Thoracic aorta (tissue), 2 donors: Measurements from ENCODE around the gene NTNG2. TPM values are rescaled to one million over a fixed set of nuclear protein-coding genes. Genes with fewer than 3 reads are reported as not detected.

Experiments
- ATAC-seq: fragments of 150-250 bp; one replicate; pipeline ENCODE4 v1.8.0; 2017; ENCODE audit warnings: low read depth; ENCODE audit not compliant: insufficient number of reproducible peaks, low FRiP score
- DNase-seq: peaks from one replicate; pipeline ENCODE4 v3.0.0-alpha.2; 2020; ENCODE audit warnings: low spot score
- H3K27ac ChIP-seq, 2 donors: fragments of 200-600 bp; sonication (generic); 1 replicate in 1 of 2; 2 replicates in 1 of 2; pipeline ENCODE4 v1.5.1; 2016; ENCODE audit warnings: mild to moderate bottlenecking in 2 of 2, moderate library complexity in 2 of 2
- H3K27me3 ChIP-seq: fragments of 200-600 bp; sonication (generic); replicated peaks from 2 replicates; pipeline ENCODE4 v1.6.0; 2016; ENCODE audit warnings: mild to moderate bottlenecking; ENCODE audit not compliant: insufficient read depth
- H3K36me3 ChIP-seq: fragments of 200-600 bp; sonication (generic); one replicate; pipeline ENCODE4 v1.5.1; 2016
- H3K4me1 ChIP-seq, 2 donors: fragments of 200-600 bp; sonication (generic); 1 replicate in 1 of 2; 2 replicates in 1 of 2; pipeline versions ENCODE4 v1.5.1 to v1.6.0; 2016; ENCODE audit warnings: low read depth in 2 of 2, mild to moderate bottlenecking in 1 of 2; ENCODE audit not compliant: control insufficient read depth in 1 of 2
- H3K4me3 ChIP-seq: fragments of 200-600 bp; sonication (generic); 2 replicates; pipeline ENCODE4 v1.5.1; 2016; ENCODE audit warnings: mild to moderate bottlenecking
- H3K9me3 ChIP-seq: fragments of 200-600 bp; sonication (generic); 2 replicates; pipeline ENCODE4 v1.5.1; 2016
- total RNA-seq, 2 donors: library from RNA; depleted of rRNA; stranded (reverse); fragments of >200 nt; gene quantifications; one replicate each; pipeline versions ENCODE4 v1.1.0 to v1.2.3, GENCODE V29; 2016
- TF ChIP-seq, protein P1 (sequence below): fragments of 200-600 bp; sonication (generic); IDR thresholded peaks from one replicate; pipeline ENCODE4 v1.5.1; 2019; ENCODE audit warnings: antibody characterized with exemption

NTNG2 gene
- total RNA-seq, 2 donors from 2014 or later, result 1.2 to 2.0 TPM

- ATAC-seq, result no peak
- H3K27me3 ChIP-seq, result no peaks in the 10 kb centered on the region
- H3K36me3 ChIP-seq, result no peaks in the 10 kb centered on the region
- TF ChIP-seq, protein P1, sequence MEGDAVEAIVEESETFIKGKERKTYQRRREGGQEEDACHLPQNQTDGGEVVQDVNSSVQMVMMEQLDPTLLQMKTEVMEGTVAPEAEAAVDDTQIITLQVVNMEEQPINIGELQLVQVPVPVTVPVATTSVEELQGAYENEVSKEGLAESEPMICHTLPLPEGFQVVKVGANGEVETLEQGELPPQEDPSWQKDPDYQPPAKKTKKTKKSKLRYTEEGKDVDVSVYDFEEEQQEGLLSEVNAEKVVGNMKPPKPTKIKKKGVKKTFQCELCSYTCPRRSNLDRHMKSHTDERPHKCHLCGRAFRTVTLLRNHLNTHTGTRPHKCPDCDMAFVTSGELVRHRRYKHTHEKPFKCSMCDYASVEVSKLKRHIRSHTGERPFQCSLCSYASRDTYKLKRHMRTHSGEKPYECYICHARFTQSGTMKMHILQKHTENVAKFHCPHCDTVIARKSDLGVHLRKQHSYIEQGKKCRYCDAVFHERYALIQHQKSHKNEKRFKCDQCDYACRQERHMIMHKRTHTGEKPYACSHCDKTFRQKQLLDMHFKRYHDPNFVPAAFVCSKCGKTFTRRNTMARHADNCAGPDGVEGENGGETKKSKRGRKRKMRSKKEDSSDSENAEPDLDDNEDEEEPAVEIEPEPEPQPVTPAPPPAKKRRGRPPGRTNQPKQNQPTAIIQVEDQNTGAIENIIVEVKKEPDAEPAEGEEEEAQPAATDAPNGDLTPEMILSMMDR, result no peak
- H3K27ac ChIP-seq, result no peak overlapping the region
- no peaks in the 10 kb centered on the region for H3K9me3 ChIP-seq
- DNase-seq, result no peak
- H3K4me1 ChIP-seq, result no peaks in the 10 kb centered on the region
- no peak overlapping the region for H3K4me3 ChIP-seq
Measured at GRCh38 chr9:132230605-132231004, 68.7 kb downstream of the NTNG2 start.

DNA sequence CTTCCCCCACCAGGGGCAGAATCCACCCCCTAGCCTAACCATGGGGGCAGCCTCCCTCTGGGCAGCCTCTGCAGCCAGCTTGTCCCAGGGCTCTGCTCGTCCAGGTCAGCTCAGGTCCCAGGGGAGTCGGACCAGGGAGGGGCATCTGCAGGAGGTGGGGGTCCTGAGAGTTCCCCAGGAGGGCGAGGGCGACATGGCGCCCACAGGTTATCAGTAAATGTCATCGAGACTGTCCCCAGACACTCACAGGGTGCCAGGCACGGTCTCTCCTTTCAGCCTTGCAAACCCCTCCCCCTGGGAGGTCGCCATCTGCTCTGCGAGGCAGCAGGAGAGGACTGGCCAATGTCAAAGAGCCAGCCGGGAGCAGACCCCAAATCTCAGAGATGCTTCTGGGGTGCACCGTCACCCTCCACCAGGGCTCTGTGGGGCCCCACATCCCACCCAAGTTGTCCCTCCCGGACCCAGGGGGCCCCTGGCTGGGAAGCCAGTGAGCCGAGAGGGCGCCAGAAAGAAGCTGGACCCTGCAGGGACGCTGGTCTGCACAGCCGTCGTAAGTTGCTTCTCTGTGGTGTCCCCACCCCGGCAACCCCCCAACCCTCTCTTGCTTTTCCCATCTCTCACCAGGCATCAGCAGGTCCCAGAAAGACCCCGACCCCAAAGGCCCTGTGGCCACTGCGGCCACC lies 69.3 kb downstream of the NTNG2 start:
- Histone ChIP-seq H3K27ac (no peak overlapping the region), H3K27me3 (no peaks in the 10 kb centered on the region), H3K36me3 (no peaks in the 10 kb centered on the region), H3K4me3 (no peak overlapping the region), H3K9me3 (no peaks in the 10 kb centered on the region), H3K4me1 (no peaks in the 10 kb centered on the region)
- TF ChIP-seq, protein P1, result no peak
- DNase-seq, result no peak
- no peak for ATAC-seq

DNA sequence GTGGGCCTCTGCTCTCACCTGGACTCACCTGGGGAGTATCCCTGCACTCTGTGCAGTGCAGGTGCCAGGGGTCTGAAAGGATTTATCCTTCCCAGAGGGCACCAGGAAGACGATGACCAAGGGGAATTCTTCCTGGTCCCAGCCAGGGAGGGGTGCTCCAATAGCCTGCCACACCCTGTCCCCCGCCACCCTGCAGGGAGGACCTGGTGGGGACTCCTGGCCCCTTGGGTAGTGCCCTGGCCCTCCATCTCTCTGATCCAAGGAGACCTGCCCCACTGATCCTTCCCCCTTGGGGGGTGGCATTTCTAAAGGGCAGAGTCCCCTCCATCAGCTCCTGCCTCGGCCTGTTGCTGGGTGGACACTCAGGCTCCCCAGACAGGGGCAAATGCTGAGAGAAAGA lies 70.7 kb downstream of the NTNG2 start:
- no peak for ATAC-seq
- H3K36me3 ChIP-seq, result no peaks in the 10 kb centered on the region
- H3K4me1 ChIP-seq, result no peaks in the 10 kb centered on the region
- no peak overlapping the region for H3K27ac ChIP-seq
- TF ChIP-seq, protein P1, result no peak
- H3K27me3 ChIP-seq, result no peaks in the 10 kb centered on the region
- no peak for DNase-seq
- H3K9me3 ChIP-seq, result no peaks in the 10 kb centered on the region
- H3K4me3 ChIP-seq, result no peak overlapping the region

DNA sequence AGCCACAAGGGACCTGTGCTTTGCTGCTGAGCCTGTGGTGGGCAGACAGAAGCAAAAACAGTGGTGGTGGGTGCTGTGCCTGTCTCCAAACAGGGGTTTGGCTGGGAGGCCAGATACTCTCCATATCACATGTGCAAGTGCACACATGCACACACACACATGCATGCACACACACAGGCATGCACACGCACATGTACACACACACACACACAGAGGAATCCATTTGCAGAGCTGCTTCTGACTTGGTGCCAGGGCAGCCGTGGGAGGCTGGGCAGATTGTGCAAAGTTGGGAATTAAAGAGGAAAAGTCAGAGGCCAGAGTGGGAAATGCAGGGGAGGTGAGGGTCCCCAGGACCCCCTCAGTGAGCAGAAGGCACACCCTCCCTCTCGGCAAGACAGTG lies 71.3 kb downstream of the NTNG2 start:
- Histone ChIP-seq H3K27ac (no peak overlapping the region), H3K4me3 (no peak overlapping the region), H3K36me3 (no peaks in the 10 kb centered on the region), H3K4me1 (no peaks in the 10 kb centered on the region), H3K27me3 (no peaks in the 10 kb centered on the region), H3K9me3 (no peaks in the 10 kb centered on the region)
- TF ChIP-seq, protein P1, result no peak
- ATAC-seq, result no peak
- DNase-seq, result no peak

DNA sequence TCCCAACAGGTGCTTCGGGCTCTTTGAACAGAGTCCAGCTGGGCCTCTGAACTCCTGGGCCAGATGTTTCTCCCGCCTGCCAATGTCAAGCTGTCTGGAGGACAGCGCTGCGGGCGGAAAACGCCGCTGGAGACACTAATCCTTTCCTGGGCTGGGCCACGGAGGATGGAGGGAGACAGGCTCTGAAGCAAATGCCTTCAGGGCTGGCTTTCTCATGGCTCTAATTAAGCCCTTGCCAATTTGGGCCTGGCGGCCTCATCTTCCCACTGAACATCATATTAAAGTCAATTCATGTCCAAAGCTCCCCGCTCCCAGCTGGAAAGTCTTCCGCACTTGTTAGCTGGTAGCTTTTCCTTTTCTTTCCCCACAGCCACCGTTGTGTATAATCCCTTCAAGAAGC lies 72.7 kb downstream of the NTNG2 start:
- DNase-seq (no peak), ATAC-seq (no peak)
- Histone ChIP-seq H3K4me3 (no peak overlapping the region), H3K27me3 (no peaks in the 10 kb centered on the region), H3K36me3 (no peaks in the 10 kb centered on the region), H3K27ac (no peak overlapping the region), H3K9me3 (no peaks in the 10 kb centered on the region), H3K4me1 (no peaks in the 10 kb centered on the region)
- TF ChIP-seq, protein P1, result no peak
